HG02840 (cell line): ENCODE results near the gene SORBS1.
"Not testable (repeated sequence)": the region's sequence is repeated elsewhere in the genome, so short reads cannot be mapped to it uniquely, and the experiment has no call there.

ENCODE experiments used
- ATAC-seq: cut with Tn5 transposase; IDR thresholded peaks from one replicate; pipeline ENCODE4 v1.9.1; 2021; ENCODE audit warnings: mild to moderate bottlenecking, moderate library complexity, moderate number of reproducible peaks; ENCODE audit not compliant: unreplicated experiment, low FRiP score

Gene SORBS1

GRCh38 chr10:95496246-95496911 lies 64.8 kb downstream of the SORBS1 start:
- ATAC-seq: no peak

DNA sequence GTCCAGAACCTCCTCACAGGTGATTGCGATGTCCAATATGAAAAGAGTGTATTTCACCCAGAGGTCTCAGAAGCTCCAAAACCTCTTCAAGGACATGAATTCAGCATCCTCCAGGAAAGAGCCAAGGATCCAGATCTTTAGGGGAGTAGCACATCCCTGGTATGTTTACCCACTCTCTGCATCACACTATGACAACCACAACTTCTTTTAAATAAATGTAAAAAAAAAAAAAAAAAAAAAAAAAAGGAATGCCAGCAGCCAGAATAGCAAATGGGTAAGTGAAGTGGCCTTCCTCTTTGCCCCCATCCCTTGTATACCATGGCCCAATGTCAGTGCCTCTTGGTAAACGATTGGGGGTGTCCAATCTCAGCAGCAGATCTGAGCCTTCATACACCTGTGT lies 67.3 kb downstream of the SORBS1 start:
- no peak for ATAC-seq

DNA sequence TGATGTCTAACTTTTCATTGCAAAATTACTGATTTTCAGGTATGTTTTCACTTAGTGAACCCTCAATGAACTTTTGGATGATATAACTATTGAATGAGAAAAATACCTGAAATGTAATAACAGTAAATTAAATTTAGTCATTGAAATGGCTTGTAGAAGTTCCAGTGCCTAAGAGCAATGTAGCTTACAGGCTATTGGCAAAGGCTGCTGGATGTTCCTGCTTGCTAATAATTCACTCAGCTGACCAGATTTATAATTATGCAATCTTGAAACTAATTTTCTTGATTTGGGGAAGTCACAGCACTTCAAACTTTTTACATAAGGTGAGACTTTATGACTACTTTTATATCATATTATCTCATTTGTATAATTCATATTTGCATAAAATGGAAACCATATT lies 73.2 kb downstream of the SORBS1 start:
- no peak for ATAC-seq

DNA sequence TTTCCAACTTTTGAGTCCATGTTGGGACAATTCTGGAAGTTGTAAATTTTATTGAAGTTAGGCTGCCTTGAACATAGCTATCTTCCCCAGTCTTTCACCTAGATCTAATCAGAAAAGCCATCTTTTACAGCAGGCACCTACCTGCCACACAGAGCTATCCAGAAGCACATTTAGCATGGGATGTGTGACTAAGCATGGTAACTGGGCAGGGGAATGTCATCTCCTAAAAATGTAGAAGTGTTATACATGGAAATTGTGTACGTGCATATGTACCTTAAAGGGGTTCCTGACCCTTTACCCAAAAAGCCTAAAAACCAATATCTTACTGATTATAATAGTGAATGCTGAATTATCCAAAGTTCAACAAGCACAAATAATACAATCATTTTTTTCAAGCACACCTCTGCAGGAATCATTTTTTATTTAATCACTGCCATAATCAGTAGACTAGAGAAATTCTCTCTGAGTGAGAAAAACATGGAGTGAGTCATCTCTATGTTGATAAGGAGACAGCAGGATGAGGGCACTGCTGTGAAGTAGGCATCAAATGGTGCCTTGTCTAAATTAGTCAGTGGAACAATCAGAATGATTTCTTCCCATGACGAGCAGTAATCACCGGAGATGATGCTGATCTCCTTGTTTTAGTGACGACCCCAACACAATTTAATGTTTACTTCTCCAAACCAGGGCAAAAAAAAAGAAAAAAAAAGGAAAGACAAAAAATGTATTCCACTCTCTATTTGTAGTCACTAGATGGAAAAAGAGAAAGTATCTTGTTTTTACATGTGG lies 75.9 kb downstream of the SORBS1 start:
- no peak for ATAC-seq

DNA sequence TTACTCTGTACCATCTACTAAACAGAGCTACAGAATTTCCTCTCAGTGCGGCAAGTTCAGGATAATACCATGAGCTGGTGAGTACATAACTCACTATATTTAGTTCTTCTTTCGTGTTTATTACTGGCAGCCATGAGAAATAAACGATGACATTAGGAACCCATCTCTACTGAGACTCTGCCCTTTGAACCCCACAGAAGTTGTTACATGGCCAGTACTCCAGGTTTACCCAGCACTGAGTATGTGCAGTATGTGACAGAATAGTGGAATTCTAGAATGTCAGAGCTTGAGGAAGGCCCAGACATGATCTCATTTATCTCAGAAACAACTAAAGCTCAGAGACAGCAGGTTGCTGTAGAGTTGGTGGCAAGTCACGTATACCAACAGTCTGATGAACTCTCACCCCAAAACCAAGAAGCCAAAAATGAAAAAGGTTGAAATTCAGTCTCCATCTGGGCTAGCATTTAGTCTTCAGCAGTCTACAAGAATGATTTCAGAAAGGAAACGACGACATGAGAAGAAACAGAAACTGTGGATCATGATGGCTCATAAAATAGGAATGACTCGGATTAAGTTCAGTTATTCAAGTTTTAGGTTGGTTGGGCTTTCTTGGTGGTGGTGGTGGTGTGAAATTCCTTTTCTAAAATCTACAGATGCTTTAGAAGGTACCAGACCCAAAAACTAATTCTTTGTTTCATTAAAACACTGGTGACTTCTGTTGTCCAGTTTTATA lies 78.5 kb downstream of the SORBS1 start:
- no peak for ATAC-seq

DNA sequence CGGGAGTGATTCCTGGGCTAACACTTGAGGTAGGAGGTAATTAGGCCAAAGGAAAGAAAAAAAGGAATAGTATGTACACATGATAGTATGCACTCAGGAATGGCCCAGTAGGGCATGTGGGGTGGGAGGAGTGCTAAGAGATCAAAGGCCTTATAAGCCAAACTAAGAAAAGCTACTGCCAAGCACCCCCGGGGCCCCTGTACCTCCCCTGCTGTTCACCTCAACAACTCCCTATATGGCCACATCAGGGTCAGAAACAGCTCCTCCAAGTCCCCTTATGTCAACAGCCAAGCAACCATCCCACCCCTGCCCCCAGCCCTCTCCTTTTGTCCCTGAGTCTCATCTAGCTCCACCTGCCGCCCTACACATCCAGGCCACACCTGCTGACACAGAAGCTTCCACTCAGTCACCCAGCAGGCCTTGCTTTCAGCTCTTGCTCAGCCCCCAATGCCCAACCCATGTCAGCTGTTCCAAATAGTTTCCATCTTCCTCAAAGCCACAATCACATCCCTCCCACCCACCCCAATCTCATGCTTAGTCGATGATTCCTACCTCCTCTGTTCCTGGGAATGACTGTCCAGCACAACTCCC lies 80.2 kb downstream of the SORBS1 start:
- ATAC-seq: no peak

- no peak for ATAC-seq
These were observed 80.9 kb downstream of the SORBS1 start for GRCh38 chr10:95480102-95480900.

GRCh38 chr10:95478935-95479334 lies 82.2 kb downstream of the SORBS1 start:
- no peak for ATAC-seq

DNA sequence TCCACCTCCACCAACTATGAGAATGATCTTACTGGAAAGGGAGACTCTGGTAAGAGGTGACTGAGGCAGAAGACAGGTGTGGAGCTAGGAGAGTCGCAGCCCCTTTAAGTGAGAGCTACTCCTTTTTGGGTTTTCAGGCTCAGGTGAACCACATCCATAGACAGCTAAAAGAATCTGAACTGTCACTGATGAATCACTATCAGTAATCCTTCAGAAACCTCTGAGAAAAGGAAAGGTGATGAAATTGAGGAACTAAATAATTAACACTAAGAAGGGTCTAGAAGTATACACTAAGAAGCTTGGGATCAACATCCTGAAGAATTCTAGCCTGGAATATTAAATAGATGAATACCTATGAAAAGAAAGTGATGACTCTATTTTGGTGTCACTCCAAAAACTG lies 83.0 kb downstream of the SORBS1 start:
- no peak for ATAC-seq

DNA sequence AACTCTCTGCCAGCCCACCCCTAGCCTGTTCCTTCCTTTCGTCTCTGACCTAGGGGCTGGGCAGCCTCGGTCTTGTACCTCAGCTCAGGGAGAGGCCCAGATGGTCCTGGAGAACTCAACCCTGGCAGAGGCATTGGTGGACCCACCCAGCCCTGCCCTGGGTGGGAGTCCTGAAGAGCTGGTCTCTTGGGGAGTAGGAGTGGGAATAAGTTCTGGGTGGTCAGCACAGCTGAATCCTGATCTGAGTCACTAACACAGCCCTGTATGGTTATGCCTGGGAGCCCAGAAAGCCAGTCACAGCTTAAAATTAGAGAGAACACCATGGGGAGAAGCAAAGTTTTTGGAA lies 84.0 kb downstream of the SORBS1 start:
- no peak for ATAC-seq

GRCh38 chr10:95476469-95477174 lies 84.5 kb downstream of the SORBS1 start:
- no peak for ATAC-seq

- no peak for ATAC-seq
These were observed 85.2 kb downstream of the SORBS1 start for GRCh38 chr10:95475827-95476468.

- ATAC-seq: no peak
These were observed 86.2 kb downstream of the SORBS1 start for GRCh38 chr10:95475003-95475383.

GRCh38 chr10:95474228-95475002 lies 86.8 kb downstream of the SORBS1 start:
- no peak for ATAC-seq

GRCh38 chr10:95472304-95473088 lies 88.7 kb downstream of the SORBS1 start:
- no peak for ATAC-seq

GRCh38 chr10:95469676-95470075 lies 91.5 kb downstream of the SORBS1 start:
- no peak for ATAC-seq

GRCh38 chr10:95469251-95469650 lies 91.9 kb downstream of the SORBS1 start:
- ATAC-seq: no peak

- ATAC-seq: not testable (repeated sequence)
These were observed 93.5 kb downstream of the SORBS1 start for GRCh38 chr10:95467642-95468041.
